Keratinocyte (primary cell): ENCODE data around the gene DCDC1. TPM values are rescaled to one million over a fixed set of nuclear protein-coding genes. Genes with fewer than 3 reads are reported as not detected.

Experiments
- DNase-seq: peaks from one replicate; pipeline ENCODE4 v3.0.0-alpha.2; 2011; ENCODE audit warnings: low read depth, missing footprints, low spot score
- FAIRE-seq: peaks from 2 replicates; lab custom pipeline; 2011; peaks lifted over from hg19 to GRCh38; lab: Jason Lieb, UNC
- H2AFZ ChIP-seq: 2 replicates; pipeline ENCODE4 v1.6.0; 2012; ENCODE audit warnings: low read length, control low read depth, inconsistent platforms; ENCODE audit not compliant: control insufficient read depth
- H3K27ac ChIP-seq: 2 replicates; pipeline ENCODE4 v1.5.1; 2011; ENCODE audit warnings: low read length; ENCODE audit not compliant: control insufficient read depth, insufficient read depth
- H3K27me3 ChIP-seq: 3 replicates; pipeline ENCODE4 v1.6.0; 2011; ENCODE audit warnings: low read length; ENCODE audit not compliant: control insufficient read depth, insufficient read depth; ENCODE audit errors: extremely low read depth
- H3K36me3 ChIP-seq, 2 experiments: 2 replicates in 1 of 2; 3 replicates in 1 of 2; pipeline ENCODE4 v1.5.1; 2011; ENCODE audit warnings: low read length in 2 of 2, mild to moderate bottlenecking in 1 of 2; ENCODE audit not compliant: control insufficient read depth in 2 of 2, insufficient read depth in 2 of 2; ENCODE audit errors: extremely low read depth in 1 of 2
- H3K4me1 ChIP-seq: 3 replicates; pipeline ENCODE4 v1.5.1; 2011; ENCODE audit warnings: low read length; ENCODE audit not compliant: control insufficient read depth, insufficient read depth; ENCODE audit errors: extremely low read depth
- H3K4me2 ChIP-seq: 3 replicates; pipeline ENCODE4 v1.6.0; 2011; ENCODE audit warnings: low read depth, low read length; ENCODE audit not compliant: control insufficient read depth, insufficient read depth; ENCODE audit errors: extremely low read depth
- H3K4me3 ChIP-seq, 3 experiments: fragments of 200-600 bp in 1 of 3; sonication (generic) in 1 of 3; 2 replicates in 2 of 3; 3 replicates in 1 of 3; pipeline ENCODE4 v1.5.1; 2011 to 2016; ENCODE audit warnings: low read length in 3 of 3, mild to moderate bottlenecking in 3 of 3, control low read depth in 2 of 3, inconsistent platforms in 1 of 3, low read depth in 1 of 3, mixed read lengths in 1 of 3, mixed run types in 1 of 3, moderate library complexity in 1 of 3; ENCODE audit not compliant: control insufficient read depth in 2 of 3, insufficient read depth in 2 of 3; ENCODE audit errors: extremely low read depth in 1 of 3
- H3K79me2 ChIP-seq: 2 replicates; pipeline ENCODE4 v1.6.0; 2012; ENCODE audit warnings: low read length; ENCODE audit not compliant: control insufficient read depth, insufficient read depth
- H3K9ac ChIP-seq: 3 replicates; pipeline ENCODE4 v1.6.0; 2011; ENCODE audit warnings: low read length; ENCODE audit not compliant: control insufficient read depth, insufficient read depth; ENCODE audit errors: extremely low read depth
- H3K9me1 ChIP-seq: 3 replicates; pipeline ENCODE4 v1.6.0; 2011; ENCODE audit warnings: low read length; ENCODE audit not compliant: control insufficient read depth, insufficient read depth; ENCODE audit errors: extremely low read depth
- H3K9me3 ChIP-seq: 2 replicates; pipeline ENCODE4 v1.5.1; 2012; ENCODE audit warnings: low read depth, low read length; ENCODE audit not compliant: control insufficient read depth
- H4K20me1 ChIP-seq: 3 replicates; pipeline ENCODE4 v1.6.0; 2011; ENCODE audit warnings: low read length; ENCODE audit not compliant: control insufficient read depth, insufficient read depth; ENCODE audit errors: extremely low read depth
- EZH2 ChIP-seq: IDR thresholded peaks from one replicate; pipeline ENCODE4 v1.6.1; 2012; ENCODE audit warnings: inconsistent platforms, mild to moderate bottlenecking, low read length, moderate library complexity
- dilution Hi-C: fragments of 300-500 bp; cut with MboI; formaldehyde crosslinking; loops from one replicate; pipeline ENCODE4 v1.7.0; 2020; ENCODE audit warnings: low sequenced_read_pairs; ENCODE audit not compliant: extremely low pct_ligation_motif_present
- polyA plus RNA-seq, 5 experiments: library from polyadenylated mRNA; depleted of rRNA in 3 of 5; stranded (reverse) in 3 of 5; stranded (forward) in 1 of 5; unstranded in 1 of 5; fragments of >200 nt; gene quantifications; 1 replicate in 1 of 5; 2 replicates in 3 of 5; 3 replicates in 1 of 5; pipeline versions ENCODE4 v1.2.1 to v1.2.3, GENCODE V29; 2011 to 2012; ENCODE audit warnings: missing spikeins in 2 of 5, low read depth in 1 of 5, low replicate concordance in 1 of 5
- TF ChIP-seq, protein P1 (sequence below), 3 experiments: IDR thresholded peaks in 1 of 3; conservative IDR thresholded peaks in 1 of 3; optimal IDR thresholded peaks in 1 of 3; 2 replicates in 2 of 3; 3 replicates in 1 of 3; pipeline versions ENCODE3 to v1.5.1; 2011; ENCODE audit warnings: low read length in 3 of 3, mild to moderate bottlenecking in 3 of 3, moderate library complexity in 2 of 3, control low read depth in 1 of 3, inconsistent platforms in 1 of 3; ENCODE audit not compliant: insufficient read depth in 2 of 3; ENCODE audit errors: extremely low read depth in 1 of 3

Gene DCDC1
- polyA plus RNA-seq, 1 donor (not counting 4 experiments of a cell fraction or from before 2014, with no cell fraction given), result 0.08 TPM

DNA sequence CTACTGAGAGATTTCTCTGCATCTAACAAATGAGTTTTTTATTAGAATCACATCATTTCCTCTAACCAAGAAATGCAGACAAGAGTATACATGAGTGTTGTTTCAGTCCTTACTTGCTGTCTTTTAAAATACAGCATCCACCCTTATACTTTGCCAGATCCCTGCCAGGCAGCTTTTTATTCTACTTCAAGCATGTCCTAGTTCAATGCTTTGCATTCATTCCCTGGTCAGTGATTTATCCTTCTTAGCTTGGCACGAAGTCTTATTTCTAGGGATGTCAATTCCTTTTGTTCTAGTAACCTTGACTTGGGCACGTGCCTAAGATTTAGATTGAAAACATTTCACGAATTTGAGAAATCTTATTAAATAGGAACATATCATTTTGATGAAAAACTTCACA lies 476.2 kb downstream of the DCDC1 start:
- Histone ChIP-seq H3K4me3 (no peak overlapping the region), H3K27me3 (no peaks in the 10 kb centered on the region), H3K9me1 (no peaks in the 10 kb centered on the region), H3K9me3 (no peaks in the 10 kb centered on the region), H3K9ac (no peak overlapping the region), H3K4me1 (no peaks in the 10 kb centered on the region), H2AFZ (no peak overlapping the region), H3K27ac (no peak overlapping the region), H3K36me3 (no peaks in the 10 kb centered on the region), H3K79me2 (no peaks in the 10 kb centered on the region), H3K4me2 (no peak overlapping the region), H4K20me1 (no peaks in the 10 kb centered on the region)
- FAIRE-seq, result no peak
- DNase-seq, result no peak
- dilution Hi-C loops, result no loop called here
- TF ChIP-seq, protein P1, sequence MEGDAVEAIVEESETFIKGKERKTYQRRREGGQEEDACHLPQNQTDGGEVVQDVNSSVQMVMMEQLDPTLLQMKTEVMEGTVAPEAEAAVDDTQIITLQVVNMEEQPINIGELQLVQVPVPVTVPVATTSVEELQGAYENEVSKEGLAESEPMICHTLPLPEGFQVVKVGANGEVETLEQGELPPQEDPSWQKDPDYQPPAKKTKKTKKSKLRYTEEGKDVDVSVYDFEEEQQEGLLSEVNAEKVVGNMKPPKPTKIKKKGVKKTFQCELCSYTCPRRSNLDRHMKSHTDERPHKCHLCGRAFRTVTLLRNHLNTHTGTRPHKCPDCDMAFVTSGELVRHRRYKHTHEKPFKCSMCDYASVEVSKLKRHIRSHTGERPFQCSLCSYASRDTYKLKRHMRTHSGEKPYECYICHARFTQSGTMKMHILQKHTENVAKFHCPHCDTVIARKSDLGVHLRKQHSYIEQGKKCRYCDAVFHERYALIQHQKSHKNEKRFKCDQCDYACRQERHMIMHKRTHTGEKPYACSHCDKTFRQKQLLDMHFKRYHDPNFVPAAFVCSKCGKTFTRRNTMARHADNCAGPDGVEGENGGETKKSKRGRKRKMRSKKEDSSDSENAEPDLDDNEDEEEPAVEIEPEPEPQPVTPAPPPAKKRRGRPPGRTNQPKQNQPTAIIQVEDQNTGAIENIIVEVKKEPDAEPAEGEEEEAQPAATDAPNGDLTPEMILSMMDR (optimal IDR thresholded peaks at IDR 0.05 in 1 of 3, IDR thresholded peaks at IDR 0.05 in 1 of 3, conservative IDR thresholded peaks at IDR 0.05 in 1 of 3; ENCODE audit: extremely low read depth in 1 of 3, insufficient read depth in 2 of 3, low read length in 3 of 3), result no peak
- TF ChIP-seq EZH2, result no peak

DNA sequence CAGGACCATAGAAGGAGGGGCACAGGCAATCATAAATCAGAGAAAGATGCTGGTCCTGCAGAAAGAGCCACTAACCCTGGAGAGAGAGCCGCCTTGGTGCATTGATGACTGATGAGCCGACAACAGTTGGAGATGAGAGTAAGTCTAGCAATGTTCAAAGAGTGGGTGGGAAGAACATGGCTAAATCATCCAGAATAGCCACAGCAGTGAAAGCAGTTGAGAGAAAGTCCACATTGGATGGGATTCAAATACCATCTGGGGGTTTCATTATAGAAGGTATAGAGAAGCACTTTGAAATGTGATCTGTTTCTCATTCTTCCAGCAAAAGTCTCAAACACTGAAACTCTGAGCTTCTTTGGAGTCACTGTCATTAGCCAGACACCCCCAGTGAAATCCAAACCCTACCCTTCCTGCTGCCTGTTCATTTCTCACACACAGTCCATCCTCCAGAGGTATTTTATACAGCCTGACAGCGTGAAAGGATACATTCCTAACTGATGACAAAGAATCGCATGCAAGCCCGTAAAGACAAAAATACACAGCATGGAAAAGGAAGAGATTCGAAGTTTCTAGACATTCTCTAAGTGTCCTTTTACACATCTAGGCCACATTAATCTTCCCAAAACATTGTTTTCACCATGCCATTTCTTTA lies 480.3 kb downstream of the DCDC1 start:
- dilution Hi-C loops, result no loop called here
- Histone ChIP-seq H3K79me2 (no peaks in the 10 kb centered on the region), H3K36me3 (no peaks in the 10 kb centered on the region), H3K4me2 (no peak overlapping the region), H4K20me1 (no peaks in the 10 kb centered on the region), H3K27ac (no peak overlapping the region), H3K27me3 (no peaks in the 10 kb centered on the region), H3K9me1 (no peaks in the 10 kb centered on the region), H3K4me1 (no peaks in the 10 kb centered on the region), H2AFZ (no peak overlapping the region), H3K4me3 (no peak overlapping the region), H3K9me3 (no peaks in the 10 kb centered on the region), H3K9ac (no peak overlapping the region)
- no peak for DNase-seq
- no peak for FAIRE-seq
- TF ChIP-seq, protein P1 (optimal IDR thresholded peaks at IDR 0.05 in 1 of 3, IDR thresholded peaks at IDR 0.05 in 1 of 3, conservative IDR thresholded peaks at IDR 0.05 in 1 of 3; ENCODE audit: extremely low read depth in 1 of 3, insufficient read depth in 2 of 3, low read length in 3 of 3), result no peak
- TF ChIP-seq EZH2, result no peak
